ENCODE results near the gene SFXN3. TPM values are rescaled to one million over a fixed set of nuclear protein-coding genes. Genes with fewer than 3 reads are reported as not detected.

The SFXN3 gene
- total RNA-seq, 1 donor from 2014 or later, result 15.3 TPM

DNA sequence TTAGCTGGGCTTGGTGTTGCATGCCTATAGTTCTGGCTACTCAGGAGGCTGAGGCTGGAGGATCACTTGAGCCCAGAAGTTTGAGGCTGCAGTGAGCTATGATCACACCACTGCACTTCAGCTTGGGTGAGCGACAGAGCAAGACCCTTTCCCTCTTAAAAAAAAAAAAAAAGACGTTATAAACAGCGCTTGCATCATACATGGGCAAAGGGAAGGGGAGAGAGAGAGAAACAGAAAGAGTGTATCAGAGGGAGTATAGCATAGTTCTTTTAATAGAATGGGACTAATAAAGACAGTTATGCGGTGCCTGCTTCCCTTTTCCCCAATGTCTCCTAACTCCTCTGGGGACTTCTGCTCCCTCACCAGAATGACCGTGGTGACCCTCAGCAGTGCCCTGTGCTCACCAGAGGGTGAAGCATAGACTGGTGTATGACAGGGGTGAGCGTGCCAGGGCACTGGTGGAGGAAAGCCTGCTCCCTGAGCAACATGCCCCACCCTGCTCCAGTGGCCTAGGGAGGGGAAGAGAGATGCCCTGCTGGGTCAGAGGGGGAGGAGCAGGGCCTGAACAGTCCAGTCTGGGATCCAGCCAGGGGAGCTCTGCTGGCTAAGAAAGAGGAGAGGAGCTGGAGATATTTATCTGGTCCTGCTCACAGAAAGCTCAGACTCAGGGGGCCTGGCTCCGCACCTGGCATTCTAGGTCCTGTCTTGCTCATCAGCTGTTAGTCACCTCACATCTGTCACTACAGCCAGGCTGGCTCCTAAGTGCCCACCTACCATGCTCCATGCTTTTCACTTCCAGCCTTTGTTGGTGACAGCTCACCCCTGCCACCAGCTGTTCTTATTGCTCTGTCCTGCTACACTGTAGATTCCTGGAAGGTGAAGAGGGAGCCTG is 2.3 kb upstream of the SFXN3 start:
- Mint-ChIP-seq H3K4me1 (ENCODE audit: unreplicated experiment) (peaks cover 30% of the 10 kb centered on the region), H3K4me3 (no peak overlapping the region), H3K9me3 (no peaks in the 10 kb centered on the region), H3K27me3 (peaks cover 25% of the 10 kb centered on the region), H3K27ac (no peak overlapping the region), H3K36me3 (no peaks in the 10 kb centered on the region)
- TF ChIP-seq, protein P1, sequence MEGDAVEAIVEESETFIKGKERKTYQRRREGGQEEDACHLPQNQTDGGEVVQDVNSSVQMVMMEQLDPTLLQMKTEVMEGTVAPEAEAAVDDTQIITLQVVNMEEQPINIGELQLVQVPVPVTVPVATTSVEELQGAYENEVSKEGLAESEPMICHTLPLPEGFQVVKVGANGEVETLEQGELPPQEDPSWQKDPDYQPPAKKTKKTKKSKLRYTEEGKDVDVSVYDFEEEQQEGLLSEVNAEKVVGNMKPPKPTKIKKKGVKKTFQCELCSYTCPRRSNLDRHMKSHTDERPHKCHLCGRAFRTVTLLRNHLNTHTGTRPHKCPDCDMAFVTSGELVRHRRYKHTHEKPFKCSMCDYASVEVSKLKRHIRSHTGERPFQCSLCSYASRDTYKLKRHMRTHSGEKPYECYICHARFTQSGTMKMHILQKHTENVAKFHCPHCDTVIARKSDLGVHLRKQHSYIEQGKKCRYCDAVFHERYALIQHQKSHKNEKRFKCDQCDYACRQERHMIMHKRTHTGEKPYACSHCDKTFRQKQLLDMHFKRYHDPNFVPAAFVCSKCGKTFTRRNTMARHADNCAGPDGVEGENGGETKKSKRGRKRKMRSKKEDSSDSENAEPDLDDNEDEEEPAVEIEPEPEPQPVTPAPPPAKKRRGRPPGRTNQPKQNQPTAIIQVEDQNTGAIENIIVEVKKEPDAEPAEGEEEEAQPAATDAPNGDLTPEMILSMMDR (conservative IDR thresholded peaks at IDR 0.05), result no peak
- DNase-seq (ENCODE audit: extremely low spot score, unreplicated experiment), result no peak

DNA sequence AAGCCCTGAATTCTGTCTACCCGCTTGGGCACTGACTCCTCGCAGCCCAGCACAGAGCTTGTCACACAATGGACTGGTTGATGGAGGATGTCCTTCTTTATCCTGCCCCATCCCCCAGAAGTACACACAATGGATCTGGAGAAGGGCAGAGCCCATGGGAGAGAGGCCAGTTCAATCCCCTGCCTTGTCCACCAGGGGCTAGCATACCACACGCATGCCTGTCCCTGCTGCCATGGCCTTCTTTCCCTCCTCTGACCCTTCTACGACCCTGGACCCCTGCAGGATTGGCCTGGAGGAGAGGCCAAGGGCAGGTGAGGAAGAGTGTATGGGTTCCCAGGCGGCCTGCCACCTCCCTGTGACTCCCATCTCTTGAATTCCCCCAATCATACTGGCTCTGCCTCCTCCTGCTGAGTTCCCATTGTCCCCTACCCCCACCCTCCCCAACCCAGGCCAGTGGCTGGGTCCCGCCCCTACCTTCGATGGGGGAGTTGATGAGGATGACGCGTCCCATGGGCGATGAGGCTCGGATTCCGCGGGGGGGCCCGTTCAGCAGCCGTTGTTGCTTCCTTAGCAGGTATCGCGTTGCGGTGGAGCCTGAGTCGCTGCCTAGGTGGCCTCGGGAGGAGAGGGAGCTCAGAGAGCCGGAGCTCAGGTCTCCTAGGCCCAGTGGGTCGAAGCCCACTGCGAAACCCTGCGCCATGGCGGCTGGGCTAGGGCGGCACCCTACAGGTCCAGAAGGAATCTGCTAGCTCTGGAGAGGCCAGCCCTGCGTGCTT is 1.3 kb upstream of the SFXN3 start:
- peaks cover 30% of the 10 kb centered on the region for H3K4me1 Mint-ChIP-seq (ENCODE audit: unreplicated experiment)
- H3K27me3 Mint-ChIP-seq, result peaks cover 29% of the 10 kb centered on the region
- no peak overlapping the region for H3K4me3 Mint-ChIP-seq
- TF ChIP-seq, protein P1 (conservative IDR thresholded peaks at IDR 0.05), result peak; percentile 60
- no peaks in the 10 kb centered on the region for H3K9me3 Mint-ChIP-seq
- H3K27ac Mint-ChIP-seq, result peak overlapping the region; percentile 66
- H3K36me3 Mint-ChIP-seq, result no peaks in the 10 kb centered on the region
- no peak for DNase-seq (ENCODE audit: extremely low spot score, unreplicated experiment)

DNA sequence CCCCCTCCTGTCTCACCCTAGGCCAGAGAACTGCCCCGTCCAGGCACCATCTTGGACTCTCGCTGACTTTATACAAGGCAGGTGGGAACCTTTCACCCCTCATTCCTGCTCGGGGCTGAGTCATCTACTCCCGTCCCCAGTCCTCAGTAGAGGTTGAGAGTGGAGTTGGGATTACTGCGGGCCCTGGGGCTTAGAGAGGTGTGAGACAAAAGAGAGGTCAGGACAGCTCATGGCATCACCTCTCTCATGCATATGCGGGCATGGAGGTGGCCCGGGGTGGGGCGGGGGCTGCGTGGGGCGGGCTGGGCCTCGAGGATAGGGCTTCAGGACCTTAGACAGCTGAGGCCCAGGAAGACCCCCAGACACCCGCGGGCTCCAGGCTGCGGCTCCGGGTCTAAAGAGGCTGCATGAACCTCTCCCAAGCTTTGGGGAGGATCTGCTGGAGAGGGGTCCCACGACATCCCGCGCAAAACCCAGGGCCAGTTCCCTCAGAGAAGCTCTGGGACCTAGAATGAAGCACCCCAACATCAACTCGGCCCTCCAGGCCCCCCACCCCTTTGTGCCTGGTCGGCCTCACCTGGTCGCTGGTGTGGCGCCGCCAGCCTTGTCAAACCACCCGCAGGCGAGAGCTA is 422 bp upstream of the SFXN3 start:
- peak overlapping the region; percentile 94 for H3K4me3 Mint-ChIP-seq
- TF ChIP-seq, protein P1 (conservative IDR thresholded peaks at IDR 0.05), result no peak
- H3K27ac Mint-ChIP-seq, result peak overlapping the region; percentile 98
- H3K36me3 Mint-ChIP-seq, result no peaks in the 10 kb centered on the region
- peaks cover 30% of the 10 kb centered on the region for H3K4me1 Mint-ChIP-seq (ENCODE audit: unreplicated experiment)
- no peaks in the 10 kb centered on the region for H3K9me3 Mint-ChIP-seq
- DNase-seq (ENCODE audit: extremely low spot score, unreplicated experiment), result no peak
- peaks cover 32% of the 10 kb centered on the region for H3K27me3 Mint-ChIP-seq

- TF ChIP-seq, protein P1 (conservative IDR thresholded peaks at IDR 0.05), result no peak
- Mint-ChIP-seq H3K36me3 (no peaks in the 10 kb centered on the region), H3K4me1 (ENCODE audit: unreplicated experiment) (peaks cover 26% of the 10 kb centered on the region), H3K4me3 (peak overlapping the region; percentile 94), H3K9me3 (no peaks in the 10 kb centered on the region), H3K27me3 (peaks cover 38% of the 10 kb centered on the region), H3K27ac (peak overlapping the region; percentile 98)
- no peak for DNase-seq (ENCODE audit: extremely low spot score, unreplicated experiment)
These were observed 982 bp downstream of the SFXN3 start for GRCh38 chr10:101031796-101032636.

All from type B pancreatic cell (in vitro differentiated cells).